ENCODE measurements around the gene CLASP1.
"Not testable (repeated sequence)": the region's sequence is repeated elsewhere in the genome, so short reads cannot be mapped to it uniquely, and the experiment has no call there.

Gene CLASP1

GRCh38 chr2:121659933-121660332 is 10.7 kb upstream of the CLASP1 start:
- Histone ChIP-seq H3K4me3 (no peak overlapping the region), H3K36me3 (no peaks in the 10 kb centered on the region), H3K9me3 (no peaks in the 10 kb centered on the region), H3K4me1 (no peaks in the 10 kb centered on the region), H3K27ac (no peak overlapping the region), H3K27me3 (no peaks in the 10 kb centered on the region)
- DNase-seq = no peak
- no peak for TF ChIP-seq CTCF (IDR thresholded peaks at IDR 0.05)
- intact Hi-C loops (cut with DNase I; ENCODE audit: low total_unique reads) = no loop called here

GRCh38 chr2:121658393-121658792 is 9.1 kb upstream of the CLASP1 start:
- H3K36me3 ChIP-seq; H3K9me3 ChIP-seq; DNase-seq; H3K4me3 ChIP-seq; H3K27ac ChIP-seq; H3K27me3 ChIP-seq; H3K4me1 ChIP-seq; intact Hi-C loops (cut with DNase I; ENCODE audit: low total_unique reads): not testable (repeated sequence)

- Histone ChIP-seq H3K27me3 (no peaks in the 10 kb centered on the region), H3K27ac (no peak overlapping the region), H3K4me1 (peaks cover 0 to 24% (median 18%) of the 10 kb centered on the region in 4 donors), H3K9me3 (no peaks in the 10 kb centered on the region), H3K36me3 (no peaks in the 10 kb centered on the region), H3K4me3 (no peak overlapping the region)
- no peak for TF ChIP-seq CTCF (IDR thresholded peaks at IDR 0.05)
- intact Hi-C loops (cut with DNase I; ENCODE audit: low total_unique reads) = loop anchor here (5.0 kb wide), 1 partner anchor 89 kb away; no protein-coding TSS in a partner anchor
- no peak for DNase-seq
These were observed 3.8 kb upstream of the CLASP1 start for GRCh38 chr2:121653035-121653434.

DNA sequence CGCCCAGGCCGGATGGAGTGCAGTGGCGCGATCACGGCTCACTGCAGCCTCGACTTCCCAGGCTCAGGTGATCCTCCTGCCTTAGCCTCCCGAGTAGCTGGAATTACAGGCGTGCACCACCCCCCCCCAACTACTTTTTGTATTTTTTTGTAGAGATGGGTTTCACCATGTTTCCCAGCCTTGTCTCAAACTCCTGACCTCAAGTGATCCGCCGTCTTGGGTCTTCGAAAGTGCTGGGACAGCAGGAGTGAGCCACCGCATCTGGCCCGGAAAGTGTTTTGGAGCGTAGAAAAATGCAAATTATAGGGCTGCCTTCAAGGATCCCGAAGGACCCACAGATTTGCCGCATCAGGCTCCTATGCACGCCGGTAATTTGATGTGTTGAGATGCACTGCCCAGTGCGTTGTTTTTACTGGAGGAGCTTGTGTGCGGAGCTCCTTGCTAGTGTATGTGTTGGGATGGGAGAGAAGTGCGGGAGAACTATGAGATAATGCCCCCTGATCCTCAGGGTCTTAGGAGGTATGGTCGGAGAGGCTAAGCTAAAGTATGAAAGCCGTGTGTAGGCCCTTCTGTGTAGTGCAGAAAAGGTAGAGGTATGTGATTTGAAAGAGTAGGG is 1.2 kb upstream of the CLASP1 start:
- Histone ChIP-seq H3K36me3 (no peaks in the 10 kb centered on the region), H3K27ac (peak overlapping the region; percentile 97), H3K4me3 (peak overlapping the region; percentile 98), H3K27me3 (no peaks in the 10 kb centered on the region), H3K4me1 (peaks cover 0 to 50% (median 34%) of the 10 kb centered on the region in 4 donors), H3K9me3 (no peaks in the 10 kb centered on the region)
- DNase-seq = no peak
- TF ChIP-seq CTCF (IDR thresholded peaks at IDR 0.05) = no peak
- intact Hi-C loops (cut with DNase I; ENCODE audit: low total_unique reads) = loop anchor here (5.0 kb wide), 1 partner anchor 92 kb away; no protein-coding TSS in a partner anchor

- intact Hi-C loops (cut with DNase I; ENCODE audit: low total_unique reads) = loop anchor here (2.0 to 5.0 kb wide), 2 partner anchors 93 to 119 kb away; partner anchors contain the start of gene RNU4ATAC
These were observed 493 bp upstream of the CLASP1 start for GRCh38 chr2:121649596-121650314.

More at GRCh38 chr2:121649596-121650314, 493 bp upstream of the CLASP1 start:
- H3K4me3 ChIP-seq = peak overlapping the region; percentile 98
- DNase-seq = peak; percentile 96 to 98
- no peaks in the 10 kb centered on the region for H3K27me3 ChIP-seq
- H3K27ac ChIP-seq = peak overlapping the region; percentile 97
- peaks cover 0 to 51% (median 36%) of the 10 kb centered on the region in 4 donors for H3K4me1 ChIP-seq
- no peak for TF ChIP-seq CTCF (IDR thresholded peaks at IDR 0.05)
- no peaks in the 10 kb centered on the region for H3K9me3 ChIP-seq
- H3K36me3 ChIP-seq = no peaks in the 10 kb centered on the region
